GM23338 (cell line): ENCODE measurements around the gene PPY. TPM values are rescaled to one million over a fixed set of nuclear protein-coding genes. Genes with fewer than 3 reads are reported as not detected.

Experiments used
- ATAC-seq: fragments of 200-7000 bp; cut with Tn5 transposase; 3 replicates; pipeline ENCODE4 v1.9.1; 2020
- DNase-seq: peaks from one replicate; pipeline ENCODE4 v3.0.0-alpha.2; 2015; ENCODE audit warnings: low spot score
- H2AFZ ChIP-seq: fragments of 200-600 bp; sonication (generic); 2 replicates; pipeline ENCODE4 v1.8.0; 2016; ENCODE audit warnings: antibody characterized with exemption, mild to moderate bottlenecking, moderate library complexity
- H3F3A ChIP-seq: fragments of 200-600 bp; sonication (generic); replicated peaks from 2 replicates; pipeline ENCODE4 v1.8.0; 2017; ENCODE audit warnings: antibody characterized with exemption, mixed run types, low read depth
- H3K27ac ChIP-seq: fragments of 200-600 bp; sonication (generic); 2 replicates; pipeline ENCODE4 v1.6.1; 2016; ENCODE audit warnings: low read depth
- H3K27me3 ChIP-seq: fragments of 200-600 bp; sonication (generic); 2 replicates; pipeline ENCODE4 v1.8.0; 2016; ENCODE audit warnings: mild to moderate bottlenecking, mixed run types, moderate library complexity; ENCODE audit not compliant: insufficient read depth
- H3K36me3 ChIP-seq: fragments of 200-600 bp; sonication (generic); 2 replicates; pipeline ENCODE4 v1.8.0; 2016; ENCODE audit warnings: mild to moderate bottlenecking; ENCODE audit not compliant: insufficient read depth
- H3K4me1 ChIP-seq: fragments of 200-600 bp; sonication (generic); 2 replicates; pipeline ENCODE4 v1.8.0; 2016; ENCODE audit warnings: mild to moderate bottlenecking, moderate library complexity; ENCODE audit not compliant: insufficient read depth
- H3K4me2 ChIP-seq: fragments of 200-600 bp; sonication (generic); 2 replicates; pipeline ENCODE4 v1.7.1; 2017; ENCODE audit warnings: mixed run types
- H3K4me3 ChIP-seq: fragments of 200-600 bp; sonication (generic); 2 replicates; pipeline ENCODE4 v1.6.1; 2016; ENCODE audit warnings: mixed run types
- H3K79me2 ChIP-seq: fragments of 200-600 bp; sonication (generic); replicated peaks from 2 replicates; pipeline ENCODE4 v1.8.0; 2017; ENCODE audit warnings: mild to moderate bottlenecking; ENCODE audit not compliant: insufficient read depth
- H3K9me2 ChIP-seq: fragments of 200-600 bp; sonication (generic); 2 replicates; pipeline ENCODE4 v1.8.0; 2017; ENCODE audit not compliant: insufficient read depth
- H4K20me1 ChIP-seq: fragments of 200-600 bp; sonication (generic); replicated peaks from 2 replicates; pipeline ENCODE4 v1.8.0; 2017; ENCODE audit warnings: mild to moderate bottlenecking; ENCODE audit not compliant: insufficient read depth
- H3K27ac Mint-ChIP-seq: 2 replicates; pipeline ENCODE4 v1.8.0; 2020; ENCODE audit warnings: inconsistent platforms, mild to moderate bottlenecking, moderate library complexity, mixed read lengths
- H3K27me3 Mint-ChIP-seq: 3 replicates; pipeline ENCODE4 v1.8.0; 2022; ENCODE audit warnings: low read depth, mild to moderate bottlenecking, moderate library complexity, mixed read lengths, inconsistent platforms; ENCODE audit not compliant: insufficient read depth, poor library complexity
- H3K36me3 Mint-ChIP-seq: 3 replicates; pipeline ENCODE4 v1.8.0; 2021; ENCODE audit warnings: low read depth, mild to moderate bottlenecking, inconsistent platforms, moderate library complexity, mixed read lengths
- H3K4me1 Mint-ChIP-seq: 3 replicates; pipeline ENCODE4 v1.8.0; 2020; ENCODE audit warnings: mild to moderate bottlenecking, inconsistent platforms, mixed read lengths
- H3K4me3 Mint-ChIP-seq: 3 replicates; pipeline ENCODE4 v1.8.0; 2021; ENCODE audit warnings: moderate library complexity, mild to moderate bottlenecking, inconsistent platforms, mixed read lengths
- H3K9me3 Mint-ChIP-seq: 3 replicates; pipeline ENCODE4 v1.8.0; 2020; ENCODE audit warnings: moderate library complexity, mild to moderate bottlenecking, inconsistent platforms, mixed read lengths
- CREB1 ChIP-seq: fragments of 250-450 bp; sonication (Bioruptor Pico); IDR thresholded peaks from 2 replicates; pipeline ENCODE4 v1.5.0; 2020; ENCODE audit warnings: low read depth, mild to moderate bottlenecking, moderate library complexity
- EZH2 ChIP-seq: fragments of 200-600 bp; sonication (generic); IDR thresholded peaks from one replicate; pipeline ENCODE4 v1.8.0; 2017; ENCODE audit warnings: antibody characterized with exemption, mild to moderate bottlenecking, low read depth; ENCODE audit not compliant: unreplicated experiment
- EZH2phosphoT487 ChIP-seq: fragments of 200-600 bp; sonication (generic); IDR thresholded peaks from one replicate; pipeline ENCODE4 v1.8.1; 2018; ENCODE audit warnings: antibody characterized with exemption; ENCODE audit not compliant: unreplicated experiment
- JUNB ChIP-seq: IDR thresholded peaks from one replicate; pipeline ENCODE4 v1.6.1; 2016; ENCODE audit warnings: antibody characterized with exemption; ENCODE audit not compliant: unreplicated experiment
- NANOG ChIP-seq: IDR thresholded peaks from 2 replicates; pipeline ENCODE4 v1.6.1; 2016; ENCODE audit warnings: antibody characterized with exemption, borderline replicate concordance
- REST ChIP-seq: IDR thresholded peaks from one replicate; pipeline ENCODE4 v1.6.1; 2018; ENCODE audit warnings: antibody characterized with exemption; ENCODE audit not compliant: unreplicated experiment
- STAT1 ChIP-seq: IDR thresholded peaks from one replicate; pipeline ENCODE4 v1.6.1; 2016; ENCODE audit warnings: antibody characterized with exemption; ENCODE audit not compliant: unreplicated experiment
- ZNF114 ChIP-seq: fragments of 250-450 bp; sonication (Bioruptor Pico); IDR thresholded peaks from 2 replicates; pipeline ENCODE4 v1.5.0; 2020; ENCODE audit warnings: mild to moderate bottlenecking, moderate library complexity
- ZNF331 ChIP-seq: fragments of 250-450 bp; sonication (Bioruptor Pico); IDR thresholded peaks from 2 replicates; pipeline ENCODE4 v1.5.0; 2020; ENCODE audit warnings: low read depth, mild to moderate bottlenecking, moderate library complexity
- ZNF462 ChIP-seq: fragments of 250-450 bp; sonication (Bioruptor Pico); IDR thresholded peaks from 2 replicates; pipeline ENCODE4 v1.5.0; 2020; ENCODE audit warnings: mild to moderate bottlenecking, moderate library complexity
- polyA plus RNA-seq: library from polyadenylated mRNA; unstranded; fragments of >200 nt; fragmentation: Nextera tagmentation; extraction: Ambion mirVana; gene quantifications from 2 replicates; pipeline ENCODE4 v1.2.1, GENCODE V29; 2016
- total RNA-seq: library from RNA; depleted of rRNA; stranded (reverse); fragments of >200 nt; shearing (Covaris generic); gene quantifications from 2 replicates; pipeline ENCODE4 v1.2.3, GENCODE V29; 2014
- TF ChIP-seq, protein P1 (sequence below), 2 experiments: fragments of 200-600 bp in 1 of 2; sonication (generic) in 1 of 2; conservative IDR thresholded peaks; 2 replicates each; pipeline versions ENCODE4 v1.5.1 to v1.6.1; 2016 to 2017; ENCODE audit warnings: antibody characterized with exemption in 2 of 2, low read depth in 2 of 2, mild to moderate bottlenecking in 2 of 2, moderate library complexity in 1 of 2

PPY gene
- total and polyA plus RNA-seq, 2 experiments from 2014 or later, result 0.94 TPM; not detected in 1

GRCh38 chr17:43983196-43983514 is 40.9 kb upstream of the PPY start:
- DNase-seq, result no peak
- peak overlapping the region; percentile 79 for H3K4me3 Mint-ChIP-seq
- H3K4me3 ChIP-seq, result peak overlapping the region; percentile 73

GRCh38 chr17:43982171-43982570 is 39.9 kb upstream of the PPY start:
- Histone ChIP-seq H3K4me3 (no peak overlapping the region), H3K36me3 (no peaks in the 10 kb centered on the region), H3K27me3 (peaks cover 37% of the 10 kb centered on the region), H3K4me2 (no peak overlapping the region), H3K79me2 (no peaks in the 10 kb centered on the region), H3K9me2 (no peaks in the 10 kb centered on the region), H3F3A (0 out of 2 replicates have a peak, but pooled peaks cover 3% of the 10 kb centered on the region), H3K4me1 (peaks cover 8% of the 10 kb centered on the region; the same call in 1 of the 2 replicates), H3K27ac (no peak overlapping the region), H2AFZ (no peak overlapping the region), H4K20me1 (no peaks in the 10 kb centered on the region)
- peaks cover 22% of the 10 kb centered on the region for H3K27me3 Mint-ChIP-seq
- H3K4me1 Mint-ChIP-seq, result peaks cover 7% of the 10 kb centered on the region; the same call in 2 of the 3 replicates
- ATAC-seq (no peak), DNase-seq (no peak)
- no peaks in the 10 kb centered on the region for H3K9me3 Mint-ChIP-seq
- no peak overlapping the region for H3K4me3 Mint-ChIP-seq
- no peaks in the 10 kb centered on the region for H3K36me3 Mint-ChIP-seq
- H3K27ac Mint-ChIP-seq, result no peak overlapping the region
- TF ChIP-seq REST, result no peak
- no peak for TF ChIP-seq ZNF331 (CRISPR knock-in tag)
- no peak for TF ChIP-seq JUNB
- no peak for TF ChIP-seq STAT1
- no peak for TF ChIP-seq NANOG
- TF ChIP-seq EZH2, result no peak
- TF ChIP-seq, protein P1, sequence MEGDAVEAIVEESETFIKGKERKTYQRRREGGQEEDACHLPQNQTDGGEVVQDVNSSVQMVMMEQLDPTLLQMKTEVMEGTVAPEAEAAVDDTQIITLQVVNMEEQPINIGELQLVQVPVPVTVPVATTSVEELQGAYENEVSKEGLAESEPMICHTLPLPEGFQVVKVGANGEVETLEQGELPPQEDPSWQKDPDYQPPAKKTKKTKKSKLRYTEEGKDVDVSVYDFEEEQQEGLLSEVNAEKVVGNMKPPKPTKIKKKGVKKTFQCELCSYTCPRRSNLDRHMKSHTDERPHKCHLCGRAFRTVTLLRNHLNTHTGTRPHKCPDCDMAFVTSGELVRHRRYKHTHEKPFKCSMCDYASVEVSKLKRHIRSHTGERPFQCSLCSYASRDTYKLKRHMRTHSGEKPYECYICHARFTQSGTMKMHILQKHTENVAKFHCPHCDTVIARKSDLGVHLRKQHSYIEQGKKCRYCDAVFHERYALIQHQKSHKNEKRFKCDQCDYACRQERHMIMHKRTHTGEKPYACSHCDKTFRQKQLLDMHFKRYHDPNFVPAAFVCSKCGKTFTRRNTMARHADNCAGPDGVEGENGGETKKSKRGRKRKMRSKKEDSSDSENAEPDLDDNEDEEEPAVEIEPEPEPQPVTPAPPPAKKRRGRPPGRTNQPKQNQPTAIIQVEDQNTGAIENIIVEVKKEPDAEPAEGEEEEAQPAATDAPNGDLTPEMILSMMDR (conservative IDR thresholded peaks at IDR 0.05; ENCODE audit: low read depth in 2 of 2), result no peak
- TF ChIP-seq CREB1, result no peak
- TF ChIP-seq EZH2phosphoT487, result no peak
- no peak for TF ChIP-seq ZNF114 (CRISPR knock-in tag)
- no peak for TF ChIP-seq ZNF462 (CRISPR knock-in tag)

More at GRCh38 chr17:43983196-43983514, 40.9 kb upstream of the PPY start:
- Mint-ChIP-seq H3K4me1 (peaks cover 12% of the 10 kb centered on the region; the same call in 2 of the 3 replicates), H3K36me3 (no peaks in the 10 kb centered on the region), H3K27ac (no peak overlapping the region), H3K27me3 (peaks cover 22% of the 10 kb centered on the region), H3K9me3 (no peaks in the 10 kb centered on the region)
- H3F3A ChIP-seq, result 0 out of 2 replicates have a peak, but pooled peaks cover 3% of the 10 kb centered on the region
- H4K20me1 ChIP-seq, result no peaks in the 10 kb centered on the region
- no peak for TF ChIP-seq EZH2phosphoT487
- no peaks in the 10 kb centered on the region for H3K9me2 ChIP-seq
- no peaks in the 10 kb centered on the region for H3K36me3 ChIP-seq
- H3K79me2 ChIP-seq, result no peaks in the 10 kb centered on the region
- H2AFZ ChIP-seq, result peak overlapping the region; percentile 100
- H3K4me1 ChIP-seq, result peaks cover 8% of the 10 kb centered on the region; the same call in 1 of the 2 replicates
- ATAC-seq, result no peak
- H3K27me3 ChIP-seq, result peaks cover 37% of the 10 kb centered on the region
- peak overlapping the region; percentile 90 for H3K4me2 ChIP-seq
- H3K27ac ChIP-seq, result no peak overlapping the region
